GM19395 (cell line): ENCODE results near the gene PUS1.
A peak's percentile ranks its signal among the peaks of the same experiment; 100 is the strongest.
"Not testable (repeated sequence)": the region's sequence is repeated elsewhere in the genome, so short reads cannot be mapped to it uniquely, and the experiment has no call there.

Source experiments
- ATAC-seq: cut with Tn5 transposase; IDR thresholded peaks from one replicate; pipeline ENCODE4 v1.9.1; 2021; ENCODE audit warnings: mild to moderate bottlenecking, moderate library complexity; ENCODE audit not compliant: unreplicated experiment

Gene PUS1

DNA sequence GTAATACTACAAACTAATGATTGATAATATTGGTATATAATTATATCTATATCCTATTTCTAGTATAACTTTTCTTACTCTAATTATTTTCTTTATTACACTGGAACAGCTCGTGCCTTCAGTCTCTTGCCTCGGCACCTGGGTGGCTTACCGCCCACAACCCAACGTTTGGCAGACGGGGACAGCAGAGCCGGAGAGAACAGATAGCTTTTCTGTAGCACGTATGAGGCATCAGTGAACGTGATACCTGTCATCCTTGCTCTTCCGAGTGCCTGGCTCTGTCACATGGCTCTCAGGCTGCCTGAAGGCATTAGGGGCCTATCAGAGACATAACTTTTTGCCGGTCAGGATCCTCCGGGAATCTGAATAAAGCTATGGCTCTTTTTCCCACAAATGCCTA lies 5.5 kb downstream of the PUS1 start:
- ATAC-seq: no peak

DNA sequence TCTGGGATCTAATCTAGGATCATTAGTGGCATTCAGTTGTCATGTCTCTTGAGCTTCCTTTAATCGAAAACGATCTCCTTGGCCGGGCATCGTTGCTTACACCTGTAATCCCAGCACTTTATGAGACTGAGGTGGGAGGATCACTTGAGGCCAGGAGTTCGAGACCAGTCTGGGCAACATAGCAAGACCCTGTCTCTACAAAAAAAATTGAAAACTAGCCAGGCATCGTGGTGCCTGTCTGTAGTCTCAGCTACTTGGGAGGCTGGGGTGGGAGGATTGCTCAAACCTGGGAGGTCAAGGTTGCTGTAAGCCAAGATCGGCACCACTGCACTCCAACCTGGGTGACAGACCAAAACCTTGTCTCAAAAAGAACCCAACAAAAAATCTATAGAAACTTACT lies 9.0 kb downstream of the PUS1 start:
- no peak for ATAC-seq

DNA sequence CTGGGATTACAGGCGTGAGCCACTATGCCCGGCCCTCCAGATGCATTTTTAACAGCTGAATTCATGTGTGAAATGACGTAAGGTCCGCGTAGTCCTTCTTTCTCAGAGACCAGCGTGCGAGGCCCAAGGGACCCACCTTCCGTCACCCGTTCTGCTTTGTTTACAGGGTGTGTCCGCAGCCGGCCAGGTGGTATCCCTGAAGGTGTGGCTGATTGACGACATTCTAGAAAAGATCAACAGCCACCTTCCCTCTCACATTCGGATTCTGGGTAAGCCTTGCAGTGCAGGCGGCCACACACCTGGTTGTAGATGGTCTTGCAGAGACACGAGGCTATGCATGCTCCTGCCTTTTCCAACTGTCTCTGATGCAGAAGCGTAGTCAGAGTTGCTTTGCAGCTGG lies 9.9 kb downstream of the PUS1 start:
- no peak for ATAC-seq

DNA sequence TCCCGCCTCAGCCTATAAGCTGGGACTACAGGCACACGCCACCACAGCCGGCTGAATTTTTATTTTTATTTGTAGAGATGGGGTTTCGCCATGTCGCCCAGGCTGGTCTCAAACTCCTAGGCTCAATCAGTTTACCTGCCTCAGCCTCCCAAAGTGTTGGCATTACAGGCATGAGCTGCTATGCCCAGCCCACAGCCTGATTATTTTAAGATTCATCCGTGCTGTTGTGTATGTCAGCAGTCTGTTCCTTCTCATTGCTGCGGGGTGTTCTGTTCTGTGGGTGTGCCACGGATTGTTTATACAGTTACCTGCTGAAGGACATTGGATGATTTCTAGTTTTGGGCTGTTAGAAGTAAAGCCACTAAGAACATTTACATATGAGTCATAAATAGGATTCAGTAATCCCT lies 11.1 kb downstream of the PUS1 start:
- ATAC-seq: no peak

DNA sequence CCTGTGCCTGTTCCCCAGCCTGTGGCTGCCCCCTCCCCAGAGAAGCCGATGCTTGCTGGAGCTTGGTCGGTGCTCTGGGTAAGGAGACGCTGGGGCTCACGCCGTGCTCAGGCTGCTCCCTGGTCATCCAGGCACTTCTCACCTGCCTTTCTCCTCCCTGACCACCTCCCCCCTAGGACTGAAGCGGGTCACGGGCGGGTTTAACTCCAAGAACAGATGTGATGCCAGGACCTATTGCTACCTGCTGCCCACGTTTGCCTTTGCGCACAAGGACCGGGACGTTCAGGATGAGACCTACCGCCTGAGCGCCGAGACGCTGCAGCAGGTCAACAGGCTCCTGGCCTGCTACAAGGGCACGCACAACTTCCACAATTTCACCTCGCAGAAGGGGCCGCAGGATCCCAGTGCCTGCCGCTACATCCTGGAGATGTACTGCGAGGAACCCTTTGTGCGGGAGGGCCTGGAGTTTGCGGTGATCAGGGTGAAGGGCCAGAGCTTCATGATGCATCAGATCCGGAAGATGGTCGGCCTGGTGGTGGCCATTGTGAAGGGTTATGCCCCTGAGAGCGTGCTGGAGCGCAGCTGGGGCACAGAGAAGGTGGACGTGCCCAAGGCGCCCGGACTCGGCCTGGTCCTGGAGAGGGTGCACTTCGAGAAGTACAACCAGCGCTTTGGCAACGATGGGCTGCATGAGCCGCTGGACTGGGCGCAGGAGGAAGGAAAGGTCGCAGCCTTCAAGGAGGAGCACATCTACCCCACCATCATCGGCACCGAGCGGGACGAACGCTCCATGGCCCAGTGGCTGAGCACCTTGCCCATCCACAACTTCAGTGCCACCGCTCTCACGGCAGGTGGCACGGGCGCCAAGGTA lies 12.3 kb downstream of the PUS1 start:
- ATAC-seq: no peak

DNA sequence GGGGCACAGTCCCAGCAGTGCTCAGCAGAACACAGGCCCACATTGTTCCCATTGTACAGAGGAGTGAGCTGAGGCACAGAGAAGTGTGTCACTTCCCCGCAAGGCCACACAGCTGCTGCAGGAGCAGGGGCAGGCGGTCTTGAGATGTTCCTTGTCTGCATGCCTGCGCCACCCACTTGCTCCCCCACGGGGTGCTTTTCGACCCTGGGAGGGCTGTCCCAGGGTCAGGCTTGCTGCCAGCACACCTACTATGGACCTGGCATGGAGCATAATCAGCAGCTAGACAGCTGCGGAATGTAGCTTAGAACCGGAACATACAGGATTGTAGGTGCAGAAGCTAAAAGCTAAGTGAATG lies 12.9 kb downstream of the PUS1 start:
- no peak for ATAC-seq

DNA sequence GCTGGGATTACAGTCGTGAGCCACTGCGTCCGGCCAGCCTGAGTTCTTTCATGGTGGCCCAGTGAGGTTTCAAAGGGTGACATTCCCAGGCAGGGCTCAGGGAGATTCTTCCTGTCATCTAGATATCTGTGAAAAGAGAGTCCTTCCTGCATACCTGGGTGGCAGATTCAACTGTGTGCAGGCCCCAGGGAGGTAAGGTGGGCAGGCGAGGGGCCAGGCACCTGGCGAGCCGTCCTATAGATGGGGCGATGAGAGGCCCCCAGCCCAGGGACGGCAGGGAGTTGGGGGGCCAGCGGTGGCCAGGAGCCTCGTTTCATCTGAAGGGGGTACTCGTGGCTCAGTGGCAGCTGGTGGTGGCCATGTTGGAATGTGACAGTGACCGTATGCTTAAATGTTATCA lies 13.6 kb downstream of the PUS1 start:
- ATAC-seq: no peak

DNA sequence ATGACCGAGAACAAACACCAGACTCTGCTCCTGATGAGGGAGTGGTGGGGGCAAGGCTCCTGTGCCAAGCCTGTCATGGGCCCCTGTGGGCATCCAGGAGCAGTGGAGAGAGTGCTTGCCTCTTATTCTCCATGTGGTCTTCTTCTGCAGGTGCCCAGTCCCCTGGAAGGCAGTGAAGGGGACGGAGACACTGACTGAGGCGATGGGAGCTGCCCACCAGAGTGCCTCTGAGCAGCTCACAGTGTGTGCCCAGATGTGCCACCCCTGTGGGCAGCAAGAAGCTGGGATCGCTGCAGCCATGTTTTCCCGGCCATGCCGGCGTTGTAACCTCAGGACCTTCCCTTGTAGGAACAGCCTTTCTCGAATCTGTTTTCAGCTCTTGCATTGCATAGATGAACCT lies 14.3 kb downstream of the PUS1 start:
- no peak for ATAC-seq

DNA sequence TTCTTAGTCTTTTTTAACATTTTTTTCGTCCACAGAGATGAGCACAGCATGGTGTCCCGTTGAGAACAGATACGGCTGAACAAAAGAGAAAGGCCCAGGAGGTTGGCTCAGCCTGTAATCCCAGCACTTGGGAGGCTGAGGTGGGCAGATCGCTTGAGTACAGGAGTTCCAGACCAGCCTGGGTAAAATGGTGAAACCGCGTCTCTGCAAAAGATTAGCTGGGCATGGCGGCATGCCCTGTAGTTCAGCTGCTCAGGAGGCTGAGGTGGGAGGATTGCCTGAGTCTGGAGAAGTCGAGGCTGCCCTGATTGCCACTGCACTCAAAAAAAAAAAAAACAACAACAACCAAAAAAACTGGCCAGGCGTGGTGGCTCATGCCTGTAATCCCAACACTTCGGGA lies 14.8 kb downstream of the PUS1 start:
- no peak for ATAC-seq

DNA sequence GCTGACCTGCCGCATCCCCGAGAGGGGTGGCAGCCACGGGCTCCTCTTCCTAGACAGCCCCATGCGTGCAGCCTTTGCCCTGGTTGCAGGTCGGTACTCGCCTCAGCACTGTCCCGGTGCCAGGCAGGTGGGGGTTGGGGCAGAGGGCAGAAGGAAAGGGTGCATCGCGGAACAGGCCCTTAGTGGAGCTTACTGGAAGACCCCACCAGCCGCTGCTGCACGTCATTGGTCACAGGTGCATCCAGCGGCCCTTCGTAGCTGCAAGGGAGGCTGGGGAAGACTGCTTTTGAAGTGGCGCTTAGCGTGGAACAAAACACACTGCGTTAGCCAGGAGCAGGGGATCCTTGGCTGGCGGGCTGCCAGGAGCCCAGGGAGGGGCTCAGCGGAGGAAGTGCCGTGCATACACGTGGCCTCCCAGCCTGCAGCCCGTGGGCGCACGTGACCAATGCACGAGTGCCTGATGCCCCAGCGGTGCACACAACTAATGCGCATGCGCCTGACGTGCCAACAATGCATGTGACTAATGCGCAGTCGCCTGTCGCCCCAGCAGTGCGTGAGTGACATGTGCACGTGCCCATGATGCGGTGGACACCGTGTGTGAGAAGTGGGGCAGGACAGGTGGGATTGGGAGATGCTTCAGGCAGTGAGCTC lies 15.7 kb downstream of the PUS1 start:
- ATAC-seq: no peak

DNA sequence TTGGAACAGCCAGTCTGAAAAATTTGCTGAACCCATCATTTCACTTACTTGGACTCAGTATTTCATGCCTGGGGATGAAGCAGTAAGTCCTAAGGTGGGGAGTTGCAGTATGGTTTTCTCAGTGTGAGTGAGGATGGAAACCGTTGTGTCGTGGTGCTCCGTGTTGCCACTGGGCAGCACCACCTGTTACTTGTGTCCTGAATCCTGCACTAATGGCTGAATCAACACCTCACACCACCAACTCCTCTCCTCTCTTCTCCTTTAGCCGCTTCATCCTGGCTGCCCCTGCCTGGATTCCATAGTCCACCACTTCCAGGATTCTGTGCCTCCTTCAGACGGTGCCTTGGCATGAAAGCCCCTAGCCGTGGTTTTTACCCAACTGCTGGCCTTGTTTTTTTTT lies 17.7 kb downstream of the PUS1 start:
- no peak for ATAC-seq

DNA sequence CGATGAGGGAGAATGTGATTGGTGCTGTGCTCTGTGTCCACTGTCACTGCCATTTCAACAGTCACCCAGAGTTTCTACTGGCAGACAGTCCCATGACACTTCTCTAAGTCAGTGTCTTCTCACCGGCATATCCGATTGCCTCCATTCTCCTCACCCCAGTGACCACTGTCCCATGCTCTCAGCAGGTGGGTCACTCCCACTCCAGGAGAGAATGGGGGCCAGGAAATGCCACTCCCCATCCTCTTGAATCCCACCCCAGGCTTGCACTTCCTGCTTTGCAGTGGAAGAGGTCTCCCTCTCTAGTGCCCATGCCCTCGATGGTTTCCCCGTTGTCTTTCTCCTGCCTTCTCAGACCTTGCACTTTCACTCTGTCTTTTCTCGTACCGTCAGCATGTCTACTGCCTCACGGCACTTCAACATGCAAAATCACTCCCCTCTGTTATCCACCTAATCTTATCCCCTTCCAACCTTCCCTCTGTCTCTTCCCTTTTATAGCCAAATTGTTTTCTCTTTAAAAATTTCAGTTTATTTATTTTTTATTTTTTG lies 18.5 kb downstream of the PUS1 start:
- no peak for ATAC-seq

DNA sequence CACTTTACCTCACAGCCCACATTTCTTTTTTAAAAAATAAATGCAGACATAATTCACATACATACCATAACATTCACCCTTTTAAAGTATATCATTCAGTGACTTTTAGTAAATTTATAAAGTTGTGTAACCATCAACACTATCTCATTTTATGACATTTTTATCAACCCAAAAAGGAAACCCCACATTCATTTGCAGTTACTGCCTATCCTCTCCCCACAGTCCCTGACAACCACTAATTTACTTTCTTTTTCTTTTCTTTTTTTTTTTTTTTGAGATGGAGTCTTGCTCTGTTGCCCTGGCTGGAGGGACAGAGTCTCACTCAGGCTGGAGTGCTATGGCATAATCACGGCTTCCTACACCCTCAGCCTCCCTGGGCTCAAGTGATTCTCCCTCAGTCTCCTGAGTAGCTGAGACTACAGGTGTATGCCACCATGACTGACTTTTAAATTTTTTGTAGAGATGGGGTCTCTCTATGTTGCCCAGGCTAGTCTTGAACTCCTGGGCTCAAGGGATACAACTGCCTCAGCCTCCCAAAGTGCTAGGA lies 19.2 kb downstream of the PUS1 start:
- ATAC-seq: no peak

DNA sequence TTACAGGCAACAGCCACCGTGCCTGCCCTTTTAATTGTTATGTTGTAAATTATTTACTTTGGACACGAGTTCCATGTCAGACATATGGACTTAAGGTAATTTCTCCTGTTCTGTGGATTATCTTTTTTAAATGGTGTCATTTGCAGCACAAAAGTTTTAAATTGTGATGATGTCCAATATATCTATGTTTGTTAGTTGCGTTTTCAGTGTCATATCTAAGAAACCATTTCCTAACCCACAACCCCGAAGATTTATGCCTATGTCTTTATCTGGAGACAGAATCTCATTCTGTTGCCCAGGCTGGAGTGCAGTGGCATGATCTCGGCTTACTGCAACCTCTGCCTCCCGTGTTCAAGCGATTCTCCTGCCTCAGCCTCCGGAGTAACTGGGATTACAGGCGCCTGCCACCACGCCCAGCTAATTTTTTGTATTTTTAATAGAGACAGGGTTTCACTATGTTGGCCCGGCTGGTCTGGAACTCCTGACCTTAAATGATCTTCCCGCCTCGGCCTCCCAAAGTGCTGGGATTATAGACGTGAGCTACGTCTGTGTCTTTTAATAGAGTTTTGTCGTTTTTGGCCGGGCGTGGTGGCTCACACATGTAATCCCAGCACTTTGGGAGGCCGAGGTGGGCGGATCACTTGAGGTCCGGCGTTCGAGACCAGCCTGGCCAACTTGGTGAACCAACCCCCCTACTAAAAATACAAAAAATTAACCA lies 19.8 kb downstream of the PUS1 start:
- ATAC-seq: not testable (repeated sequence)

DNA sequence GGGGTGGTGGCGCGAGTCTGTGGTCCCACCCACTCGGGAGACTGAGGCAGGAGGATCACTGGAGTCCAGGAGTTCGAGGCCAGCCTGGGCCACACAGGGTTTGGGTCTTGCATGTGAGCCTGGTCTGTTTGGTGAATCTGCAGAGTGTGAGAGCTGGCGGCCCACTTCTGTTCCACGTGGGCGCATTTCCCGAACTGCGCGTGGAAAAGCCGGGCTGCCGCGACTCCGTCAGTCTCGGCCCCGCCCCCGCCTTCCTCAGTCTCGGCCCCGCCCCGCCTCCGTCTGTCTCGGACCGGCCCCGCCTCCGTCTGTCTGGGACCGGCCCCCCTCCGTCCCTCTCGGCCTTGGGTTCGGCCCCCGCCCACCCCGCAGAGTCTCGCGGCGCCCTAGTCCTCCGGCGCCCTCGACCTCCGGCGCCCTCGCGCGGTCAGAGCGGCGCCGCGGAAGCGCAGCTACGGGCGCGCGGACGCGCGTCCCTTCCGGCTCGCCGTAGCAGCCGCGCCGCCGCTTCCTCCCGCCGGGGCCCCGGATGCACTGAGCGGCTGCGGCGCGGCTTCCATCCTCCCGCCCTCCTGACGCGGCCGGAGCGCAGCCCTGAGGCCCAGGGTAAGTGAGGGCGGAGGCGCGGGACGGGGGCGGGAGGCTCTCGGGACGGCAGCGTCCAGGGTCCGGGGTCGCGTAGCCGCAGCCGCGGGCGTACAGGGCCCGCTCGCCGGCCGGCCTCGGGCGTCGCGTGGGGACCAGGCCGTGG lies 20.5 kb downstream of the PUS1 start, which contains the start of gene EP400:
TSS of gene EP400 (plus strand) at position 512 of the 751 bp plus-strand sequence. CDS start 10,678 bp downstream, outside the sequence.
- peak; percentile 78 for ATAC-seq

DNA sequence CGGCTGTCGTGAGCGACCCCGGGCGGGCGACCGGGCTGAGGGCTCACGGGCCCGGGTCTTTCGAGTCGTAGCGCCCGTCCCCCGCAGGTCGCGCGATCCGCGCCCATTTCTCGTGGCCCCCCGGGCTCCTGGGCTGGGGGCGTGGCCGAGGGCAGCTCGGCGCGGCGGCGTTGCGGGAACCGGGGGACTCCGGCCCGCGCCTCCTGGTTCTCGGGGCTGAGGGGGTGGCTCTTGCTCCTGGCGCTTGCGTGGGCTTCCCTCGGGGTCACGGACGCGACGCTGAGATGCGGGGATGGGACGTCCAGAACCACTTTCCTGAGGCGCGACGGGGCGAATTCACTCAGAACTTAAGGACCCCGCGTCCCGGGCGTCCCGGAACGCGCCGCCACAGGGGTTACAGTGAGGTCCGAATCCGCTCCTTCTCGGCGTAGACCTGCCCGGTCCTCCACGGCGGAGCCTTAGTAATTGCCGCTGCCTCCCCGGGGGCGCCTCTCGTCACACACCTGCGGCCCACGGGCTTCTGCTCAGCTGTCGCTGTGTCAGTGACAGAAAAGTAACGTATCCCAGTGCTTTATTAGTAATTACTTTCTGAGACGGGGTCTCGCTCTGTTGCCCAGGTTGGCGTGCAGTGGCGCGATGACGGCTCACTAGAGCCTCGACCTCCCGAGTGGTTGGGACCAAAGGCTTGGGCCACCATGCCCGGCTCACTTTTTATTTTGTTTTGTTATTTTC lies 21.3 kb downstream of the PUS1 start:
- ATAC-seq: peak; percentile 39

DNA sequence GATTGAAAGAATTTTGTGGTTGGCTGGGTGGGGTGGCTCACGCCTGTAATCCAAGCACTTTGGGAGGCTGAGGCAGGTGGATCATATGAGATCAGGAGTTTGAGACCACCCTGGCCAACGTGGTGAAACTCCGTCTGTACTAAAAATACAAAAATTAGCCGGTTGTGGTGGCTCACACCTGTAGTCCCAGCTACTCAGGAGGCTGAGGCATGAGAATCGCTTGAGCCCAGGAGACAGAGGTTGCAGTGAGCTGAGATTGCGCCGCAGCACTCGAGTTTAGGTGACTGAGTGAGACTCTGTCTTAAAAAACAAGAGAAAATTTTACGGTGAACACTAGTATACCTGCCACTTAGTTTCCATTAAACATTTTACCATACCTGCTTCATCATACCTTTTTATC lies 24.7 kb downstream of the PUS1 start:
- not testable (repeated sequence) for ATAC-seq

DNA sequence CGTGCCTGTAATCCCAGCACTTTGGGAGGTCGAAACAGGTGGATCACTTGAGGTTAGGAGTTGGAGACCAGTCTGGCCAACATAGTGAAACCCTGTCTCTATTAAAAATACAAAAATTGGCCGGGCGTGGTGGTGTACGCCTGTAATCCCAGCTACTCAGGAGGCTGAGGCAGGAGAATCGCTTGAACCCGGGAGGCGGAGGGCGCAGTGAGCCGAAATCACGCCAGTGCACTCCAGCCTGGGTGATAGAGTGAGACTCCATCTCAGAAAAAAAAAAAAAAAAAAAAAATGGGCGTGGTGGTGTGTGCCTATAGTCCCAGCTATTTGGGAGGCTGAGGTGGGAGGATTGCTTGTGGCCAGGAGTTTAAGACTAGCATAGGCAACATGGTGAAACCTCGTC lies 25.4 kb downstream of the PUS1 start:
- not testable (repeated sequence) for ATAC-seq

DNA sequence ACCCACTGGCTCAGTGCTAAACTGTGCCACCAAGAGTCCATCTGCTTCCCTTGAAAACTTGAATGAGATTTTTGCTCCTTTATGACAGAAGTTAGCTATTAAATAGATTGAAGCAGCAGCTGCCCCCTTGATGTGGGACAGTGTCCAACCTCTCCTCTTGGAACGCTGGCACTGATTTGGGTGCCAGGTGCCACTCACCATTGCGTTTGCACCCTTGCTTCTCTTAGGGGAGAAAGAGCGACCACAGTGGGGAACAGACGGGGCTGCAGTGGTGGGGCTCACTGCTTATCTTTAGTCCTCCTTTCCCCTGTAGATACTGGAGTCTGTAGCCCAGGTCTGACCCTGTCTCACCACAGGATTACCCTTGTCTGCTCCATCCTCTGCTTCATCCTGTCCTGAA lies 30.0 kb downstream of the PUS1 start:
- ATAC-seq: no peak
